Measurements from ENCODE around the gene ALK.

Gene ALK

DNA sequence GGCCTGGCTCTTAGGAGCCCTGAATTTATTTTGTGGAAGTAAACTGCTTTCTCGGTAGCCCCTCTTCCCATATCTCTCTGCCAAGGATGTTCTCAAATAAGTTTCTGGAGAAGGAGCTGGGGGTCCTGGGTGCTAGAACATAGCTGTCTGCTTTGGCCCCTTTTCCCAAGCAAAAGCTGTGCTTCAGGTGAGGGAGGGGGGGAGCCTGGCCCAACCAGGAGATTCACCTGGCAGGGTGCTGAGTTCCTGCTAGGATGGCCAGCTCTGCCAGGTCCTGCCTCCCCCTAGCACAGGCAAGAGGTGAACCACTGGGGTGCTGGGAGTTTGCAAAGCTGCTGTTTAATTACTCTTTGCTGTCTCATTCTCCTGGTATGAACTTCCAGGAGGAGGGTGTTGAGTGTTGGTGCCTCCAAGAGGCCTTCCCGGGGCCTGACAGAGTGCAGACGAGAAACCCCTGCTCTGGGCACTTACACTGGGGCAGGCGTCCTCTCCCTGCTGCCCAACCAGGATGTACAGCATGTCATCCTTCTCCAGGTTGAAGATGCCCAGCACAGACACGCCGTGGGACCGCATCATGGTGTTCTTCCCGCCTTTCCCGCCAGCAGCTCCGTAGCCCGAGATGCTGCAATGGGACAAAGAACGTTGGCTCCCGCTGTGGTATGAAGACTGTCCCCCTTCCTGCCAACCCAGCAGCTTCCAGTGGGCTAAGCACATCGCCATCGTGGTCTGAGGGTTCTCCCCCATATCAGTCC lies 682.0 kb downstream of the ALK start:
- no peak for DNase-seq

DNA sequence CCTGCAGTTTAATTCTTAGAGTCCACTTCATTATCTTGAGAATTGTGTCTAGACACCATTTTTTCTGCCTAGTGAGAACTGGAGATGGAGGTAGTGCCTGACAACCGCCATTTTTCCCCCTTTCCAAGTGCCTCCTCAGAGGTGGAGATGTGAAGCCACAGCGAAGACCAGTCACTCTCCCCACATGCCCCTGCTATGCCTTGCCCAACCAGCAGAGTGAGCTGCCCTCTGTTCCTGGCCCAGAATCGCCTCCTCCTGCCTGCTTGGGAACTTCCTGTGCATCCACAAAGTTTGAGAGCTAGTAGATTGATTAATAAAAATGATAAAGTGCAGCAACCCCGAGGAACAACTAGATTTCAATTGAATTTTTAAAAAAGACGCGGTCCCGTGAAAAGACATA lies 682.9 kb downstream of the ALK start:
- DNase-seq = no peak

DNA sequence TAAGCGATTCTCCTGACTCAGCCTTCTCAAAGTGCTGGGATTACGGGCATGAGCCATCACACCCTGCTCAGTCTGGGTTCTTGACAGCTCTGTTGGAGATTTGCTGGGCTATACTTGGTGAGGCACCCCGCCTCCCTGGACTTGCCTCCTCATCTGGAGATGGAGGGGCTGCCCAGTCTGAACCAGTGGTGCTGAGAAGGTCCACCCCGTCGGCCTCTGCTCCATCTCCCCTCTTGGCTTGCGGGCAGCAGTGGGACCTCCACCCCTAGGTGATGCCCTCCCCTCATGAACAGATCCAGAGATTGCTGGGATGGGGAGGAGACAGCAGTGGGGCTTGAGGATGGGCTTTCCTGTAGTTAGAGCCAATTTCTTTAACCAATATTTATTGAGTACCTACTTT lies 685.3 kb downstream of the ALK start:
- no peak for DNase-seq

DNA sequence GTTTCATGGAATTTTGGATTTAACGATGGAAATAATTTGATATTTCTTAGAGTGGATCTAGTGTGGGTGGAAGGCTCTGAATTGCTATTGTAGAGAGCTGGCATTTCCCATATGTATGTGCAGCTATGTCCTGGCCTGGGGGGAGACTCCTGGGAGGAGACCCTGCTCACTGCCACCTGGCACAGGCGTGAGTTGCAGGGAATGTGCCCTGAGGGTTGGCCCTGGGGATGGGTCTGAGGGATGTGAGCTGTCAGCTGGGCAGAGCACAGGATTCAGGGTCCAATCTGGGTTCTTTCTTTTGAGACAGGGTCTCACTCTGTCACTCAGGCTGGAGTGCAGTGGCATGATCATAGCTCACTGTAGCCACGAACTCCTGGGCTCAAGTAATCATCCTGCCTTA lies 686.0 kb downstream of the ALK start:
- DNase-seq = no peak

DNA sequence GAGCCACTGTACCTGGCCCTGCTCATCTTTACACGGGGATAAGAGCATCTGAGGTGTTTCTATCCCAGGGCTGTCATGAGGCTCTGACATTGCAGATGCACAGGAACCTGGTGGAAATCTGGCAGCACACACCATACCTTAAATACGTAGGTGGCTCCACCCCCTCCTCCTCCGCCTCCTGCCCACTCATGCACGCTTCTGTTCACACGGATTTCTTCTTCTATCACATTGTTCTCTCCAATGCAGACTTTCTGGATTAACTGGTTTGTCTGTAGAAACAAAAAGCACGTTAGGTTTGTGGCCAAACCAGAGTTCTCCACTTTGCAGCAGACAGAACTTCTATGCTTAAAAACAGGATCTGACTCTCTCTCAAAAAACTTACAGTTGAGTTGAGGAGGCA lies 688.0 kb downstream of the ALK start:
- DNase-seq = no peak

DNA sequence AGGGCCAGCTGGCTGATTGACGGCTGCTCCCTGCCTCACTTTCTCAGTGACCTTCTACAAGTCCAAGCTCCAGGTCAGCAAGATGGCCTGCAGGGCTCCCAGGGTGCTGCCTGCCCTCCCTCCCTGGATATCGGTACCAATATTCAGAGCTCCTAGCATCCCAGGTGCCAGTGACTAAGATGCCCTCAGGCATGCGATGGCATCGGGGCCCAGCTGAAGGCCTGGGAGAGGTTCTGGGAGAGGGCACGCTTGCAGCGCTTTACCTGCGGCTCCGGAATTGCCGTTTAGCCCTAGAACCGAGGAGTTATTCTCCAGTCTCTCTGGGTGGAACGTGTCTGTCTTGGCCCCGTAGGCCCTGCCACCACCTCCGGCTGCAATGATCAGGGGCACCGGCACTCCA lies 689.3 kb downstream of the ALK start:
- no peak for DNase-seq

DNA sequence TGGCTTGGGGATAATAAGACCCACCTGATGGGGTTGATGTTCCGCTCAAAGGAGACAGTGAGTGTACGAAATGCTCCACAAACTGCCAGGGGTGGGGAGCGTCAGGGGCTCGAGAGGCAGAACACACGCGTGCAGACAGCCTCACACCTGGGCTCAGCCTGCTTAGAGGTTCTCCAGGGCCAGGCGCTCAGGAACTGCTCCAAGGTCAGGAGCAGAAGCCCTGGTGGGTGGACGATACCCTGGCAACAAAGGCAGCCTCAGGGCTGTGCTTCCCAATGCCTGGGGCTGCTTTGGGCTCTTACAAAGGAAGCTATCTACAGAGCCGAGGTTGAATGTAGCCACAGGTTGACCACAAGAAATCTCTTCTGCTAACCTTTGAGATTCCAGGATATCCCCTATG lies 691.7 kb downstream of the ALK start:
- no peak for DNase-seq

DNA sequence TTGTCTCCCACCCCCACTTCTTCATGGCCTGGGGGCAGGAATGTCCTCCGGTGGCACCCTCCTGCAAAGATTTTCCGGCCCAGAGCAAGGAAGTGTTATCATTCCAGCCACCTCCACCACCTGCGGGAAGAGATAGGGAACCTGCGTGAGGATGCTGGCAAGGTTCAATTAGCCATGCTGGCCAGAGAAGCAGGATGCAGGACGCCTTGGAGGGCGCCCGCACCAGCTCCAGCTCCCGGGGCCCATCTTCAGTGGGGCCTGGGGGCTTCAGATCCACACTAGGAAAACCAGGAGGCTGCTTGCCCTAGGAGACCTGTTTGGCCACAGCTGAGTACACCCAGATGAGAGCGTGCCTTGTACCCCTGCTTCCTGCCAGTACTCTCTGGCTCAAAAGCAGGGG lies 692.4 kb downstream of the ALK start:
- no peak for DNase-seq

DNA sequence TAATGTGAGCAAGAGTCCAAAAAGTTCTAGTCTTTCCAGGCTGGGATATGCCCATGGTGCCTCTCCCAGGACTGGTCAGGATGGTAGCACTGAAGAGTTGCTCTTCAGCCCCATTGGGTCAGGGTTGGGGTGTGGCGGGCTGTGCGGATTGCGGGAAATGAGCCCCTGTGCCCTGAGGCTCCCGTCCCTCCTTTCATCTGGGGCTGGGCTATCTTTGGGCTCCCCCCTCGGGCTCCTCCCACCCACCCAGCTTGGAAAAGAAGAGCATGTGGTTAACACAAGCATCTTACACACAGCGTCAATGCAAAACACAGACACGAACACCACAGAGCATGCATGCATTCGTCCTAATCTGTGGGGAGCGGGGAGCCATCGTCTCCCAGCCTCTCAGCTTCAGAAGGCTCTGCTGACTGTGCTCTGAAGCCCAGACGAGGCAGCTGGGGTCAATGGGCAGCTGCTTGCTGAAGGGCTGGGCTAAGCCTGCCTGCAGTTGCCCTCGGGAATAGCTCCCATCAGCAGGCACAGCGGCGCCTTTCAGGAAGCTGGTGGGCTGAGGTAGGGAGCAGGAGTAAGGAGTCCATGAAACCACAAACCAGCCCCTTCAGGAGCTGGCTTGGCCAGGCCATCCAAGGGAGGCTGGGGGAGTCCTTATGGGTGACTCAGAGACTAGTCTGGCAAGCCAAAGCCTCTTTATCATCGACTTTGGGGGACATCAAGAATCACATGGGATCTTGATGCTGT lies 693.3 kb downstream of the ALK start:
- no peak for DNase-seq

DNA sequence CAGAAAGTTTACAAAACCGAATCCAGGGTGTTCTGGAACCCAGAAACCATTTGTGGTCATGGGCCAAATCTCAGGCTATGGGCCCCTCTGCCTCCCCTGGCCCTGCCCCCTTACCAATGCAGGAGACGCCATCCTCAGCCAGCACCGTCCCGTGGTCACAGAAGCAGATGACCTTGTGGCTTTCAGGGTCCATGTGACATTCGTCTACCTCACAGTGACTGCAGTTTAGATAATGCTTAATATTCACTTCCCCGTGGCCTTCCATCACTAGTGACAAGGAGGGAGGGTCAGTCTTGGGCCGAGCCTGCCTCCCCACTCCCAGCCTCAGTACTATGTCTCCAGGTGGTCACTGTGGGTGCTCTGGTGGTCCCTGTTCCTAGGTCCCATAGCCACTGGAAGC lies 694.6 kb downstream of the ALK start:
- no peak for DNase-seq

DNA sequence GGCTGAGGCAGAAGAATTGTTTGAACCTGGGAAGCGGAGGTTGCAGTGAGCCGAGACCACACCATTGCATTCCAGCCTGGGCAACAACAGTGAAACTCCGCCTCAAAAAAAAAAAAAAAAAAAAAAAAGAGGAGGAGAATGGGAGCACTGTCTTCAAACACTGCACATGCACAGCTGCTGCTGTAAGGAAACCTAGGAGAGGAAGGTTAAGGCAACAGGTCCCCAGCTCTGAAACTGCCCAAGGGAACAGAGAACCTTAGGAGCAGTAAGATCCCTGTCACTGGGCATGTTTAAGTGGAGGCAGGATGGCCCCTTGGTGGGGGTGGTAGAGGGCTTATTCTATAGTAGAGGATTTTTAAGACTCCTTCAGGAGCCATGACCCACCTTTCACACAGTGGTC lies 695.0 kb downstream of the ALK start:
- DNase-seq = no peak

DNA sequence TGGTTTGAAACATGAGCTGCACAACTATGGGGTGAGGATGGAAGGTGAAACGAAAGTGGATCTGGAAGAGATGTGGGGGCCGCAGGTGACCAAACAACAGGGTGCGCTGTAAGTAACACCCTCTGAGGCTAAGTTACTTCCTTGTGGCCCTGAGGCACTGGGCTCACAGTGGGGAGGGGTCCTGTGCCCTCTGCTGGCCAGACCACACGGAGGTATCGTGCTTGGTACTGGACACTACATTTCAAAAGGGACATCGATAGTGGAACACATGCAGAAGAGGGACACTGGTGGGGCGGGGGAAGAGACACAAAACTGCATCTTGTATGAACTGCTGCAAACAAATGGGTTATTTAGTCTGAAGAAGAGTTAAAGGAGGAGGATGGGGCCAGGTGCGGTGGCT lies 695.6 kb downstream of the ALK start:
- no peak for DNase-seq

DNA sequence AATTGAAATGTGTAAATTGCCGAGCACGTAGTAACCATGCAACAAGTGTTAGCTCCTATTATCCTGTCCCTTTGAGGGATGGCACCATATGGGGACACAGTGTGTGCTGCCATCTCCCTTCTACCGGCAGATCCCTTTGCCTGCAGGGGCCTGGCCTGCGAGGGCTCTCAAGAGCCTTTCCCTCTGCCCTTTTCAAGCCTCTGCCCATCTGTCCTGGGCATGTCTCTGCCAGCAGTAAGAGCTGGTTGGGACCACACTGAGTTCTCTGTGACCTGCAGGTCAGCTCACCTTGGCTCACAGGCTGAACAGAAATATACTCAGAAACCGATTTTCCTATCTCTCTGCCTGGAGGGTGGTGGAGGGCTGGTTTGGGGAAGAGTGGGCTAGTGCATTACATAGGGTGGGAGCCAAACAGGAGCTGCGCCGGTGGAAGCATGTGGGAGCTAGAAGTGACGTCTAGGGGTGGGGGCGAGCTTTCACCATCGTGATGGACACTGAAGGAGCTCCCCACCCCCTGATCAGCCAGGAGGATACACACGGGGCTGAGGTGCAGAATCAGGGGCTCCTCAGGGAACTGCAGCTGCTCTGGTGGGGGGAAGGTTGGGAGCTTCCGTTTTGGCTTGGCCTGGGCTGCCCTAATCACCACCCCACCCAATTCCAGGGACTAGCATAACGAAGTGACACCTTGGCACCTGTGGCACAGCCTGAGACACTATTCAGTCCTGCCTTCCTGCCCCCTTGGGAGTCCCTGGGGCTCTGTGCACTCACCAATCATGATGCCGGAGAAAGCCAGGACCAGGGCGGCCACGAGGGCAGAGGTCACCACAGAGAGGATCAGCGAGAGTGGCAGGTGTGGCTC lies 696.5 kb downstream of the ALK start:
- DNase-seq = no peak

DNA sequence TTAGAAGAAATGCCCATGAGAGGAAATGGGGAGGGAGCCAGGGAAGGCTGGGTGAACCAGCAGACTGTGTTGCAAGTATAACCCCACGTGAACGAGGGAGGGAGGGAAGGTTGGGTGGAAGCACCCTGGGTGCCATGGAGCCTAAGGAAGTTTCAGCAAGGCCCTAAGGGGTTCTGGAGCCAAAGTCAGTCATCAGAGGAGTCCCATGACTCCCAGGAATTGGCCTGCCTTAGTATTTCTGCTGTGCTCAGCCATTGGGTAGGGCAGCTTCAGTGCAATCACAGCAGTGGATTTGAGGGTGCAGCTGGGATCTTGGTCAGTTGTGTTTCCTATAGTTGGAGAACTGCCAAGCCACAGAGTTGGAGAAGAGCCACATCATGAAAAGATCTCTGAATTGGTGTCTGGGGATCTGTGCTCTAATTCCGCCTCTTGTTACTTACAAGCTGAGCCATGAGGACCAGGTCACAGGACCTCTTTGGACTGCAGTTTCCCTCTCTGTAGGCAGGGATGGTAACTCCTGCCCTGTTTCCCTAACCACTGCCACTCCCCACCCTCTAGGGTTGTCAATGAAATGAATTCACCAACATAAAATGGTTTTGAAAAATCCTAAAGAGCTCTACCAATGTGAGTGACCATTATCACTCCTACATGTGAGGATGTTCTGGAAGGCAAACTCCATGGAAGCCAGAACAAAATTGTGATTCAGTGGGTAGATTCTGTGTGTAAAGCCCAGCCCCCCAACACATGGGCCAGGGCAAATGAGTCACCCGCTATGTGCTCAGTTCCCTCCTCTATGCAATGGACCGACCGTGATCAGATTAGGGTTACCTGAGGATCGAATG lies 697.3 kb downstream of the ALK start:
- DNase-seq = no peak

DNA sequence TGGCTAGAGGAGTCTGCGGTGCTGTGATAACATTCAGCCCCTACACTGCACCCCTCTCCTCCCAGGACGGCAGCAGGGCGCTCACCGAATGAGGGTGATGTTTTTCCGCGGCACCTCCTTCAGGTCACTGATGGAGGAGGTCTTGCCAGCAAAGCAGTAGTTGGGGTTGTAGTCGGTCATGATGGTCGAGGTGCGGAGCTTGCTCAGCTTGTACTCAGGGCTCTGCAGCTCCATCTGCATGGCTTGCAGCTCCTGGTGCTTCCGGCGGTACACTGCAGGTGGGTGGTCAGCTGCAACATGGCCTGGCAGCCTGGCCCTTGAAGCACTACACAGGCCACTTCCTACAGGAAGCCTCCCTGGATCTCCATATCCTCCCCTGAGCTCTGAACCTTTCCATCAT lies 698.1 kb downstream of the ALK start:
- DNase-seq = no peak

DNA sequence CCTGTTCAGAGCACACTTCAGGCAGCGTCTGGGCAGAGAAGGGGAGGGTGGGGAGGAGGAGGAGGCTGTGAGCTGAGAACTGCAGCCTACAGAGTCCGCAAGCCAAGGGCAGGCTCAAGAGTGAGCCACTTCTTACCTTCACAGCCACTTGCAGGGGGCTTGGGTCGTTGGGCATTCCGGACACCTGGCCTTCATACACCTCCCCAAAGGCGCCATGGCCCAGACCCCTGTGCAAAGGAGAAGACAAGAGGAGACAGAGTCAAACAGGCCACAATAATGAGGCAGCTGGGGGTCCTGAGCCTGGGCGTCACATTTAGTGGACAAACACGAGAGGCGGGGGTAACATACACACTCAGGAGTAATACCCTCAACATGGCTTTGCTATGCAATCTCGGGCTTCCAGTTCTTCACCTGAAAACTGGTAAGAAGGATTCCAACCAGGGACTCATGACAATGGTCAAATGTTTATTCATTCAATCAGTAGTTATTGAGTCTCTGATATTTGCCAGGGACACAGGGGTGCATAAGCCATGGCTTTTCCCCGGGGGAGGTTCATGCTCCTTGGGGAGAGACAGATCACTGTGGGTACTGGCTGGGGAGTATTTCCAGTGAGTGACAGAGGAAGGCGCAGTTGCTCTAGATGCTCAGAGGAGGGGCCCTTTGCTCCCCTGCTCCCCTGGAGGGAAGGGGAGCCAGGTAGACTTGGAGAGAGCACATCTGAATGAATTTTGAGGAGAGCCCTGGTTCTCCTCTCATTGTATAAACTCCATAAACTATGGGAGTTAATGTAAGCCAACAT lies 698.8 kb downstream of the ALK start:
- DNase-seq = no peak

DNA sequence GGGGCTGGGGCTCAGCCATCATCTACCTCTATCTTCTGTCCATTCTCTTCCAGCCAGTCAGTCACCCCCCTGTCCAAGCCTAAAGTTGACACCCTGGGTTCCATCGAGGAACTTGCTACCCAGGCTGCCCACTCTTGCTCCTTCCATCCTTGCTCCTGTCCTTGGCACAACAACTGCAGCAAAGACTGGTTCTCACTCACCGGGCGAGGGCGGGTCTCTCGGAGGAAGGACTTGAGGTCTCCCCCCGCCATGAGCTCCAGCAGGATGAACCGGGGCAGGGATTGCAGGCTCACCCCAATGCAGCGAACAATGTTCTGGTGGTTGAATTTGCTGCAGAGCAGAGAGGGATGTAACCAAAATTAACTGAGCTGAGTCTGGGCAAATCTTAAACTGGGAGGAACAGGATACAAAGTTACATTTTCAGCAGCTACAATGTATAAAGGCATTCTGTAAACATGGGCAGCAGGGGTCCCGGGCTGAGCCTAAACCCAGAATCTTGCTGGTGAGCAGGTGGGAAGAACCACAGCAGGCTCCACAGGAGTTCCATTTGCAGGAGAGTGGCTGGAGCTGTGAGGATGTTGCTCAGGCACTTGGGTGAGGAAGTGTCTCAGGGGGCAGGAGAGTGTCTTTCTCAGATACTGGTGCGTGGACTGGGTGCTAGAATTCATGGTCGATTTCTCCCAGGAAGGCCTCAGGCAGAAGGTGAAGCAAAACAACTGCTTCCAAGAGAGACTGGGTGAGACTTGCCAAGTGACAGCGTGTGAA lies 700.7 kb downstream of the ALK start:
- DNase-seq = no peak

DNA sequence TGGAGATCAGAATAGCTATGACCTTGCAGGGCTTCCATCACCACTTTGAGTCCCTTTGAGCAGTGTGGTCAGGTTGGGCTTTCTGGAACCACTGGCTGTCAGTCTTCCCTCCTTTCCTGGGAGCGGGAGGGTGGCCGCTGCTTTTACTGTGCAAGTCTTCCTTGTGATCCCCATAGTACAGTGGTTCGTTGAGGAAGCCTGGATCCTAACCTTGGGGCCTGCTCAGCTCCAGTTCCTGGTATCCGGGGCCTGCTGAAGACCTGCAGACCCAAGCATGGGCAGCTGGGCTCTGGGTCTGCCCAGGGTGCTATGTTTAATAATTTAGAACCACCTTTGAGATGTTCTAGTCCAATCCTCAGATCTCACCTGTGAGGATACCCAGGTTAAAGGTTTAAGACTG lies 702.0 kb downstream of the ALK start:
- DNase-seq = no peak

DNA sequence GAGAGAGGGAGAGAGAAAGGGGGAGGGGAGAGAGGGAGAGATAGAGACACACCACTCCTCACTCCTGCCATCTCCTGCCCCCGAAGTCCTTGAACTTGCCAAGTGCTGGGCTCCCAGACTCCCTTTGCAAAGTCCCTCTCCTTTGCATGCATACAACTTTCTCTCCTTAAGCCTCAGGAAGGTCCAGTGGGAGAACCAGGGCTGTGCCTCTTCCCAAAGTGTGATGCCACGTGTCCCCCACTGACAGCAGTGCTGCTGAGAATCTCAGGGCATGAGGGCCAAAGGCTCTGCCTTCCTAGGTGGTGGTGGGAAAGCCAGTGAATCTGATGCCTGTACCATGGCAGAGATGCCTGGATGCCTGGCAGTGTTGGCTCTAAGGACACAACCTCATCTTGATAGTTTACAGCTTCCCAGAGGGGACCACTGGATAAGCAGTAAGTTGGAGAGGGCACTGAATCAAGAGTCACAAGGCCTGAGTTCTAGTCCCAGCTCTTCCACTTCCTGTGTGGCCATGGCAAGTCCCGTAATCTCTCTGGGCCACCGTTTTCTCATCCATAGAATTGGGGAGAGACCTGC lies 702.7 kb downstream of the ALK start:
- no peak for DNase-seq

DNA sequence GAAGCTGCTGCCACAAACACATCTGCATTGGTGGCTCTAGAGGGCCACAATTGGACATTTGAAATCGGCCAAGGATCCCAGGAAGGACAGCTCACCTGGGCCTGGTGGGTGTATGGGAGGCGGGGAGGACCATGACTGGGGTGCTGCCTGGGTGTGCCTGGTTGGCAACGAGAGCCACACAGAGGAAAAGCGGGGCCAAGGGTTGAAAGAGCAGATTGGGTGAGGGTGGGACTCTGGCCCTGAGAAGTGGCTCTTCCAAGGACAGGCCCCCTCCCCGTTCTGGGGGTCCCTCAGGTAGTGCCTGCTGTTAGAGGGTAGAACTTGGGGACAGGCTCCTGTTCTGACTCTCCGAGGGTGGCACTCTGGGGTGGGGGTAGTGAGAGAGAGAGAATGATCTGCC lies 703.3 kb downstream of the ALK start:
- no peak for DNase-seq

DNA sequence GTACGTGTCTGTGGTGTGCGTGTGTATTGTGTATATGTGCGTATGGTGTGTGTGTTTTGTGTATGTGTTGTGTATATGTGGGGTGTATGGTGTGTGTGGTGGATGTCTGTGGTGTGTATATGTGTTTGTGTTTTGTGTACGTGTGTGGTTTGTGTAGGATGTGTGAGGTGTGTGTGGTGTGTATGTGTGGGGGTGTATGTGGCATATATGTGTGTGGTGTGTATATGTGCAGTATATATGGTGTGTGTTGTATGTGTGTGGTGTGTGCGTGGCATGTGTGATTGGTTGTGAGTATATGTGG lies 704.8 kb downstream of the ALK start:
- DNase-seq = no peak
